OCI-LY7 (cell line): ENCODE data around the gene IGF1R.

Source experiments
- CTCF ChIP-seq: fragments of 200-600 bp; sonication (generic); conservative IDR thresholded peaks from 2 replicates; pipeline ENCODE4 v1.5.1; 2014; ENCODE audit warnings: mild to moderate bottlenecking, antibody characterized with exemption, low read length, moderate library complexity, mixed read lengths
- EZH2phosphoT487 ChIP-seq: fragments of 200-600 bp; sonication (generic); IDR thresholded peaks from 2 replicates; pipeline ENCODE4 v1.6.1; 2018; ENCODE audit warnings: low read depth, borderline replicate concordance, mild to moderate bottlenecking, mixed run types, antibody characterized with exemption, low read length, moderate library complexity, mixed read lengths

GRCh38 chr15:98692213-98692612 lies 43.9 kb downstream of the IGF1R start:
- TF ChIP-seq CTCF (no peak), EZH2phosphoT487 (no peak)
